Hematopoietic multipotent progenitor cell treated with erythropoietin and hydrocortisone succinate and interleukin-3 and kit ligand, for 17 days (in vitro differentiated cells): ENCODE measurements around the gene FGD2.

Experiments used
- DNase-seq: peaks from one replicate; pipeline ENCODE4 v3.0.0-alpha.2; 2015; ENCODE audit warnings: low spot score

Gene FGD2

GRCh38 chr6:36970892-36971842, 34.3 kb upstream of the FGD2 start:
- no peak for DNase-seq

GRCh38 chr6:36971921-36972673, 33.4 kb upstream of the FGD2 start:
- no peak for DNase-seq

- DNase-seq, result no peak
Observed at GRCh38 chr6:36973190-36973589, 32.3 kb upstream of the FGD2 start.

GRCh38 chr6:36973647-36974046, 31.8 kb upstream of the FGD2 start:
- DNase-seq, result no peak

GRCh38 chr6:36975231-36976006, 30.0 kb upstream of the FGD2 start:
- DNase-seq, result no peak

- DNase-seq, result peak; percentile 75
Observed at GRCh38 chr6:36976007-36976264, 29.5 kb upstream of the FGD2 start.

- no peak for DNase-seq
Observed at GRCh38 chr6:36976509-36976908, 28.9 kb upstream of the FGD2 start.

- no peak for DNase-seq
Observed at GRCh38 chr6:36976931-36977330, 28.5 kb upstream of the FGD2 start.

- DNase-seq, result no peak
Observed at GRCh38 chr6:36977470-36977941, 27.9 kb upstream of the FGD2 start.

GRCh38 chr6:36978421-36979346, 26.8 kb upstream of the FGD2 start:
- peak; percentile 73 for DNase-seq

- DNase-seq, result peak; percentile 79
Observed at GRCh38 chr6:36979347-36979742, 26.1 kb upstream of the FGD2 start.

GRCh38 chr6:36980129-36980528, 25.3 kb upstream of the FGD2 start:
- no peak for DNase-seq

GRCh38 chr6:36980876-36981619, 24.4 kb upstream of the FGD2 start:
- DNase-seq, result no peak

- no peak for DNase-seq
Observed at GRCh38 chr6:36983538-36983937, 21.9 kb upstream of the FGD2 start.

GRCh38 chr6:36984581-36985416, 20.7 kb upstream of the FGD2 start:
- DNase-seq, result no peak

GRCh38 chr6:36985417-36985807, 20.0 kb upstream of the FGD2 start:
- DNase-seq, result peak; percentile 64

GRCh38 chr6:36985808-36986703, 19.4 kb upstream of the FGD2 start, which contains the start of gene MTCH1:
Gene MTCH1, minus strand, starts transcription at chr6:36986196. Its CDS starts 23 bp downstream, at chr6:36986173.
- DNase-seq, result peak; percentile 95

- no peak for DNase-seq
Observed at GRCh38 chr6:36986704-36987047, 18.8 kb upstream of the FGD2 start.

GRCh38 chr6:36989264-36989663, 16.2 kb upstream of the FGD2 start:
- DNase-seq, result no peak
